Frontal cortex (tissue), 4 donors: ENCODE measurements around the gene TNNC2. TPM values are rescaled to one million over a fixed set of nuclear protein-coding genes. Genes with fewer than 3 reads are reported as not detected.
A peak's percentile ranks its signal among the peaks of the same experiment; 100 is the strongest.
"Not testable (repeated sequence)": the region's sequence is repeated elsewhere in the genome, so short reads cannot be mapped to it uniquely, and the experiment has no call there.

Experiments
- DNase-seq, 2 donors: peaks; one replicate each; pipeline ENCODE4 v3.0.0; 2012; ENCODE audit warnings: low spot score in 2 of 2
- FAIRE-seq: peaks from 2 replicates; lab custom pipeline; 2012; peaks lifted over from hg19 to GRCh38; lab: Jason Lieb, UNC
- total RNA-seq: library from RNA; depleted of rRNA; stranded (reverse); fragments of >200 nt; gene quantifications from one replicate; pipeline ENCODE4 v1.2.3, GENCODE V29; 2014
- donor health status: control.
- donor health status: control.
- donor health status: control.

TNNC2 gene
- not detected for total RNA-seq

GRCh38 chr20:45827030-45827652 lies at the start of gene TNNC2:
Gene TNNC2 (minus strand): TSS chr20:45827312. CDS start chr20:45827248, 64 bp downstream.
- no peak for FAIRE-seq

GRCh38 chr20:45874576-45874975 lies 47.5 kb upstream of the TNNC2 start:
- DNase-seq (no peak), FAIRE-seq (no peak)

More at GRCh38 chr20:45827030-45827652, at the start of gene TNNC2:
- DNase-seq, result no peak

- FAIRE-seq, DNase-seq: not testable (repeated sequence)
Measured at GRCh38 chr20:45874104-45874481, 47.0 kb upstream of the TNNC2 start.

GRCh38 chr20:45873409-45874103 lies 46.4 kb upstream of the TNNC2 start:
- DNase-seq (no peak), FAIRE-seq (no peak)

- no peak for FAIRE-seq
- DNase-seq, result no peak
Measured at GRCh38 chr20:45872626-45873025, 45.5 kb upstream of the TNNC2 start.

GRCh38 chr20:45867819-45868176 lies 40.7 kb upstream of the TNNC2 start:
- FAIRE-seq (no peak), DNase-seq (no peak)

GRCh38 chr20:45867136-45867818 lies 40.2 kb upstream of the TNNC2 start:
- FAIRE-seq (no peak), DNase-seq (no peak)

- no peak for DNase-seq
Measured at GRCh38 chr20:45866454-45866853, 39.3 kb upstream of the TNNC2 start.

GRCh38 chr20:45863543-45864470 lies 36.7 kb upstream of the TNNC2 start:
- FAIRE-seq (no peak), DNase-seq (no peak)

More at GRCh38 chr20:45866454-45866853, 39.3 kb upstream of the TNNC2 start:
- no peak for FAIRE-seq

- FAIRE-seq, result no peak
- DNase-seq, result no peak
Measured at GRCh38 chr20:45861221-45862075, 34.3 kb upstream of the TNNC2 start.

- DNase-seq, result no peak
- no peak for FAIRE-seq
Measured at GRCh38 chr20:45860560-45861220, 33.6 kb upstream of the TNNC2 start.

GRCh38 chr20:45859916-45860315 lies 32.8 kb upstream of the TNNC2 start:
- DNase-seq (no peak), FAIRE-seq (no peak)

GRCh38 chr20:45857882-45858216 lies 30.7 kb upstream of the TNNC2 start:
- FAIRE-seq (no peak), DNase-seq (no peak)

GRCh38 chr20:45857114-45857881 lies 30.2 kb upstream of the TNNC2 start, which contains the start of the genes ACOT8 and ZSWIM3:
Gene ACOT8 (minus strand): TSS chr20:45857392. CDS start chr20:45857315, 77 bp downstream.
Gene ZSWIM3 (plus strand): TSS chr20:45857614. CDS start chr20:45857826, 212 bp downstream.
- peak; percentile 54 for FAIRE-seq
- peak; percentile 86 to 97 for DNase-seq

- DNase-seq (no peak), FAIRE-seq (no peak)
Measured at GRCh38 chr20:45853484-45853883, 26.4 kb upstream of the TNNC2 start.

GRCh38 chr20:45852326-45852725 lies 25.2 kb upstream of the TNNC2 start:
- DNase-seq (no peak), FAIRE-seq (no peak)

GRCh38 chr20:45851501-45851900 lies 24.4 kb upstream of the TNNC2 start:
- no peak for FAIRE-seq
- no peak for DNase-seq

GRCh38 chr20:45850926-45851325 lies 23.8 kb upstream of the TNNC2 start:
- DNase-seq (no peak), FAIRE-seq (no peak)
